Loucy (cell line): ENCODE data around the gene KIF12.
"Not testable (repeated sequence)": the region's sequence is repeated elsewhere in the genome, so short reads cannot be mapped to it uniquely, and the experiment has no call there.

ENCODE experiments used
- H2AFZ ChIP-seq: fragments of 200-600 bp; sonication (generic); 2 replicates; pipeline ENCODE4 v1.6.0; 2016; ENCODE audit warnings: antibody characterized with exemption, mild to moderate bottlenecking, low read length, moderate library complexity
- H3F3A ChIP-seq: fragments of 200-600 bp; 2 replicates; pipeline ENCODE4 v1.6.0; 2016; ENCODE audit warnings: antibody characterized with exemption, low read depth, mild to moderate bottlenecking
- H3K27me3 ChIP-seq: fragments of 200-600 bp; sonication (generic); 2 replicates; pipeline ENCODE4 v1.6.1; 2014; ENCODE audit warnings: low read length, mild to moderate bottlenecking; ENCODE audit not compliant: insufficient read depth, poor library complexity, severe bottlenecking
- H3K36me3 ChIP-seq: fragments of 200-600 bp; sonication (generic); 2 replicates; pipeline ENCODE4 v1.6.1; 2016; ENCODE audit warnings: low read length; ENCODE audit not compliant: insufficient read depth
- H3K4me1 ChIP-seq: fragments of 200-600 bp; sonication (generic); 2 replicates; pipeline ENCODE4 v1.5.1; 2014; ENCODE audit warnings: low read length, mild to moderate bottlenecking; ENCODE audit not compliant: insufficient read depth, poor library complexity, severe bottlenecking
- H3K4me2 ChIP-seq: fragments of 200-600 bp; sonication (generic); 2 replicates; pipeline ENCODE4 v1.6.0; 2014; ENCODE audit warnings: antibody characterized with exemption, low read length, low read depth, mild to moderate bottlenecking; ENCODE audit not compliant: poor library complexity, severe bottlenecking
- H3K4me3 ChIP-seq: fragments of 200-600 bp; sonication (generic); 2 replicates; pipeline ENCODE4 v1.5.1; 2014; ENCODE audit warnings: low read length, mild to moderate bottlenecking, mixed read lengths; ENCODE audit not compliant: poor library complexity, severe bottlenecking
- H3K79me2 ChIP-seq: fragments of 200-600 bp; sonication (generic); 2 replicates; pipeline ENCODE4 v1.6.1; 2014; ENCODE audit warnings: low read length; ENCODE audit not compliant: insufficient read depth
- H3K9ac ChIP-seq: fragments of 200-600 bp; sonication (generic); 2 replicates; pipeline ENCODE4 v1.6.0; 2014; ENCODE audit warnings: mild to moderate bottlenecking, low read depth, low read length, moderate library complexity; ENCODE audit not compliant: poor library complexity, severe bottlenecking
- H3K9me2 ChIP-seq: fragments of 200-600 bp; sonication (generic); replicated peaks from 2 replicates; pipeline ENCODE4 v1.6.1; 2016; ENCODE audit warnings: low read depth, low read length, mixed read lengths
- H3K9me3 ChIP-seq: fragments of 200-600 bp; sonication (generic); 2 replicates; pipeline ENCODE4 v1.6.1; 2014; ENCODE audit warnings: mild to moderate bottlenecking, antibody characterized with exemption, low read length, low read depth; ENCODE audit not compliant: insufficient read depth
- H4K20me1 ChIP-seq: fragments of 200-600 bp; sonication (generic); 2 replicates; pipeline ENCODE4 v1.6.0; 2014; ENCODE audit warnings: antibody characterized with exemption, low read length, mild to moderate bottlenecking; ENCODE audit not compliant: insufficient read depth, poor library complexity, severe bottlenecking
- EZH2phosphoT487 ChIP-seq: fragments of 200-600 bp; IDR thresholded peaks from 2 replicates; pipeline ENCODE4 v1.6.1; 2018; ENCODE audit warnings: antibody characterized with exemption, mild to moderate bottlenecking, moderate library complexity, borderline replicate concordance
- TF ChIP-seq, protein P1 (sequence below): fragments of 200-600 bp; sonication (generic); conservative IDR thresholded peaks from 2 replicates; pipeline ENCODE4 v1.5.1; 2014; ENCODE audit warnings: mild to moderate bottlenecking, antibody characterized with exemption, low read length

The KIF12 gene

DNA sequence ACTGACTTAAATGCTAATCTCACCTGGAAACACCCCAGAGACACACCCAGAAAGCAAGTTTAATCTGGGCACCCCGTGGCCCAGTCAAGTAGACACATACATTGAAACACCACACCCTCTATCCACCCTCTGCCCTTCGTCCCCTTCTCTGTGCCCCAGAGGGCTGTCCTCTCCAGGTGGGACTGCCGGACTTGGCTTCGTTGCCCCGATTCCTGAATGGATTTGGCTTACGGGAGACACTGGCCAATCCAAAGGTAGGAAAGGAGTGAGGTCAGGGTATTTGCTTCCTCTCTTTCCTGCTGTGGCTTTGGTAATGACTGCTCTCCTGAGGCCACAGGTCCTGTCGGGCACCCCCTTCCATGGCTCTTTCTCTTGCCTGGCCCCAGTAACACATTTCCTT, 31.0 kb upstream of the KIF12 start:
- Histone ChIP-seq H3K79me2 (no peaks in the 10 kb centered on the region), H3F3A (no peaks in the 10 kb centered on the region), H4K20me1 (no peaks in the 10 kb centered on the region), H3K4me1 (no peaks in the 10 kb centered on the region), H3K36me3 (no peaks in the 10 kb centered on the region), H3K27me3 (no peaks in the 10 kb centered on the region), H3K9me2 (no peaks in the 10 kb centered on the region), H3K9me3 (no peaks in the 10 kb centered on the region), H3K9ac (no peak overlapping the region), H3K4me2 (no peak overlapping the region), H3K4me3 (no peak overlapping the region), H2AFZ (no peak overlapping the region)
- TF ChIP-seq, protein P1, sequence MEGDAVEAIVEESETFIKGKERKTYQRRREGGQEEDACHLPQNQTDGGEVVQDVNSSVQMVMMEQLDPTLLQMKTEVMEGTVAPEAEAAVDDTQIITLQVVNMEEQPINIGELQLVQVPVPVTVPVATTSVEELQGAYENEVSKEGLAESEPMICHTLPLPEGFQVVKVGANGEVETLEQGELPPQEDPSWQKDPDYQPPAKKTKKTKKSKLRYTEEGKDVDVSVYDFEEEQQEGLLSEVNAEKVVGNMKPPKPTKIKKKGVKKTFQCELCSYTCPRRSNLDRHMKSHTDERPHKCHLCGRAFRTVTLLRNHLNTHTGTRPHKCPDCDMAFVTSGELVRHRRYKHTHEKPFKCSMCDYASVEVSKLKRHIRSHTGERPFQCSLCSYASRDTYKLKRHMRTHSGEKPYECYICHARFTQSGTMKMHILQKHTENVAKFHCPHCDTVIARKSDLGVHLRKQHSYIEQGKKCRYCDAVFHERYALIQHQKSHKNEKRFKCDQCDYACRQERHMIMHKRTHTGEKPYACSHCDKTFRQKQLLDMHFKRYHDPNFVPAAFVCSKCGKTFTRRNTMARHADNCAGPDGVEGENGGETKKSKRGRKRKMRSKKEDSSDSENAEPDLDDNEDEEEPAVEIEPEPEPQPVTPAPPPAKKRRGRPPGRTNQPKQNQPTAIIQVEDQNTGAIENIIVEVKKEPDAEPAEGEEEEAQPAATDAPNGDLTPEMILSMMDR, result no peak
- no peak for TF ChIP-seq EZH2phosphoT487

DNA sequence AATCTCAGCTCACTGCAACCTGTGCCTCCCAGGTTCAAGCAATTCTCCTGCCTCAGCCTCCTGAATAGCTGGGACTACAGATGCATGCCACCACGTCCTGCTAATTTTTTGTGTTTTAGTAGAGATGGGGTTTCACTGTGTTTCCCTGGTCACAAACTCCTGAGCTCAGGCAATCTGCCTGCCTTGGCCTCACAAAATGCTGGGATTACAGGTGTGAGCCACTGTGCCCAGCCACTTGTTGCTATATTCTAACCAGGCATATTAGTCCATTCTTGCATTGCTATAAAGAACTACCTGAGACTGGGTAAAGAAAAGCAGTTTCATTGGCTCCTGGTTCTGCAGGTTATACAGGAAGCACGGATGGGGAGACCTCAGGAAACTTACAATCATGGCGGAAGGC, 29.7 kb upstream of the KIF12 start:
- H3K9ac ChIP-seq, H4K20me1 ChIP-seq, H2AFZ ChIP-seq, H3K9me3 ChIP-seq, H3K36me3 ChIP-seq, H3F3A ChIP-seq, H3K79me2 ChIP-seq, H3K4me2 ChIP-seq, H3K9me2 ChIP-seq, H3K4me3 ChIP-seq, H3K27me3 ChIP-seq, H3K4me1 ChIP-seq: not testable (repeated sequence)

- no peaks in the 10 kb centered on the region for H3F3A ChIP-seq
- H3K9ac ChIP-seq, result no peak overlapping the region
- no peaks in the 10 kb centered on the region for H3K9me3 ChIP-seq
- no peaks in the 10 kb centered on the region for H3K27me3 ChIP-seq
- no peak for TF ChIP-seq EZH2phosphoT487
- TF ChIP-seq, protein P1, result no peak
- no peak overlapping the region for H3K4me2 ChIP-seq
- H3K9me2 ChIP-seq, result no peaks in the 10 kb centered on the region
- no peak overlapping the region for H2AFZ ChIP-seq
- H3K4me1 ChIP-seq, result no peaks in the 10 kb centered on the region
- no peaks in the 10 kb centered on the region for H3K36me3 ChIP-seq
- no peak overlapping the region for H3K4me3 ChIP-seq
- H3K79me2 ChIP-seq, result no peaks in the 10 kb centered on the region
- no peaks in the 10 kb centered on the region for H4K20me1 ChIP-seq
Measured at GRCh38 chr9:114126247-114127060, 27.4 kb upstream of the KIF12 start.

DNA sequence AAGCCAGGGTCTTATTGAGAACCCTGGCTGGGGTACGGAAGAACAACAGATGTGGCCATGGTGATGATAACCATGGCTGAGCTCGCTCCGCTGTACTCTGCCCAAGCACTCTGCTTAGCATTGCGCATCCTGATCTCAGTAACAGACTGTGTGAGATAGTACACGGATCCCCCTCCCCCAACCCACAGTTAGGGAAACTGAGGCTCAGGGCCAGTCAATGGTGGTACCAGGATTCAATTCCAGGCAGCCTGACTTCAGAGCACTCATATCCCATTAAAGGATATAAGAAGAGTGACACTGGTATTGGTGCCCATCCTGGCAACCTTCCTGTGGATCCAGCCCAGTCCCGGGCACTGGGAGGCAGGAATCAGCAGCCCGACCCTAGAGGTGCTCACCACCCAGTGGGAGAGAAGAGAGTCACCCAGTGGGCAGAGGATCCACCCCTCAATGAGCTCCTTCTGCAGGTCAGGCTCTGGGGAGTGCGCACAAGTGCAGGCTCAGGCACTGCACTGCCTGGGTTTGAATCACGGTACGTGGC, 26.5 kb upstream of the KIF12 start:
- Histone ChIP-seq H3K4me1 (no peaks in the 10 kb centered on the region), H3K9me2 (no peaks in the 10 kb centered on the region), H3K27me3 (no peaks in the 10 kb centered on the region), H3K9ac (no peak overlapping the region), H3F3A (no peaks in the 10 kb centered on the region), H3K79me2 (no peaks in the 10 kb centered on the region), H2AFZ (no peak overlapping the region), H4K20me1 (no peaks in the 10 kb centered on the region), H3K9me3 (no peaks in the 10 kb centered on the region), H3K4me2 (no peak overlapping the region), H3K36me3 (no peaks in the 10 kb centered on the region), H3K4me3 (no peak overlapping the region)
- TF ChIP-seq EZH2phosphoT487, result no peak
- TF ChIP-seq, protein P1, result no peak
